Middle frontal gyrus (tissue), 1 donor: ENCODE data around the gene LAPTM4A.
"Not testable (repeated sequence)": the region's sequence is repeated elsewhere in the genome, so short reads cannot be mapped to it uniquely, and the experiment has no call there.

Experiments
- DNase-seq: peaks from one replicate; pipeline ENCODE4 v3.0.0-alpha.2; 2015; ENCODE audit warnings: low spot score; ENCODE audit errors: extremely low spot score

Gene LAPTM4A

DNA sequence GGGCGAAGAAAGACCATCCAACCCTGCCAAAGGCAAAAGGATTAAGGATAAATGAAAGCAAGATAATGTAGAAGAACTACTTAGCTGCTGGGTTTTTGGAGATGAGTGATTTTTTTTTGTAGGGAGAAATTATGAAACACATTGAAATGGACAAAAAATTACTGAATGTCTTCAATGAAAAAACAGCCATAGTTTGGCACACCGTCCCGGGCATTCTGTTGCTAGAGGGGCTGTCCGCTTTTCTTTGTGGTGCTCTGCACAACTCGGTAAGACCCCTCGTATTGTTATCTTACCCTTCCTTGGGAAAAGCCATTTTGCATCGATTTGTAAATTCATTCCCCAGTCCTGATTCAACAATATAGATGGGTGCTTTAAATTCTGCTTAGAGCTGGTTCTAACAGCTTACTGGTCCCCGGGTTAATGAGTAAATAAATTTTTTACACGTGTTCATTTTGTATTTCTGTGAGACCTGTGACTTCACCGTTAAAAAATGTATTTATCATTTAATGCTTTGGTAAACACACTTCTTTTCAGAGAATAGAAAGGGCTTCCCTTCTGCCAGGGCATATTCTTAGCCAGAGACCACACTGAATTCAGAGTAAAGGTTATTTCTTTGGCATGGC lies 912 bp upstream of the LAPTM4A start:
- no peak for DNase-seq

GRCh38 chr2:20050646-20051531 lies 539 bp downstream of the LAPTM4A start:
- DNase-seq: peak; percentile 23

- no peak for DNase-seq
These were observed 1.3 kb downstream of the LAPTM4A start for GRCh38 chr2:20050104-20050645.

GRCh38 chr2:20049637-20050036 lies 1.8 kb downstream of the LAPTM4A start:
- DNase-seq: no peak

DNA sequence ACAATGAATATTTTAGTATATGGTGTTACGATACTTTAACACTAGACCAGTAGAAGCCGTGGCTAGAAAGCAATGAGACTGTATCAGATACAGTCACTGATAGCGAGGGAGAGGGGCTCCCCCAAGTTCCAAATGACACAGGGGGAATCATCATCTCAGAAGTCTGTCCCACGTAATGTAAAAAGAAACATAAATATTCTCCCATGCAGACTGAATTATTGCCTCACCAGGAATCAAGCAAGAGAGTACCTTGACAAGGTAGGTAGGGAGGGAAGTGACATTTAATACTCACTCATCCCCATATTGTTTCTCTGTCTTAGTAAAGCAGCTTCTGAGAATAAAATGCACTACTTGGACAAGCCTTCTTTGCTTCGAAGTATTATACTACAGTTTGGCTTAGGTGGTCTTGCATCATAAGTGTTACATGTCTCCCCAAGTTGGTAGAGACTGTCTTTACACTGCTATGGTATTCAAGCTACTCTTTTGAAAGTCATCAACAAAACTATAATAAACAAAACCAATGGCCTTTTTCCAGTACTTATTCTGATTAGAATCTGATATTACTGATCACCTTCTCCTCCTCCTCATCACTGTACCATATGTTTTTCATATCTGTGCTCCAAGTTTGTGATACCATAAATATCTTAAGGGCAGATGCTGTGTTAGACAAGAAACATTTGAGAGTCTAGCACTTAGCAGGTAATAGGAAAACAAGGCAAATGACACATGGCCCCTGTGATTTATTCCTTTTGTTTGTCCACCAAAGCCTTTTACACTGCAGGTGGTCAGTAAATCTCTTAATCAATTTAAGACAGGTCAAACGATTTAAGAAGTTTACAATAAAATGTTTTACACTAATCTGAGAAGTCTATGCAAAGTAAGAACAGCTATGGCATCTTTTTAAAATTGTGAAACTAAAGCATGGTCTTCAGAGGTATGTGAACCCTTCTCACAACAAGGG lies 2.7 kb downstream of the LAPTM4A start:
- DNase-seq: no peak

GRCh38 chr2:20045712-20046292 lies 5.6 kb downstream of the LAPTM4A start:
- not testable (repeated sequence) for DNase-seq

DNA sequence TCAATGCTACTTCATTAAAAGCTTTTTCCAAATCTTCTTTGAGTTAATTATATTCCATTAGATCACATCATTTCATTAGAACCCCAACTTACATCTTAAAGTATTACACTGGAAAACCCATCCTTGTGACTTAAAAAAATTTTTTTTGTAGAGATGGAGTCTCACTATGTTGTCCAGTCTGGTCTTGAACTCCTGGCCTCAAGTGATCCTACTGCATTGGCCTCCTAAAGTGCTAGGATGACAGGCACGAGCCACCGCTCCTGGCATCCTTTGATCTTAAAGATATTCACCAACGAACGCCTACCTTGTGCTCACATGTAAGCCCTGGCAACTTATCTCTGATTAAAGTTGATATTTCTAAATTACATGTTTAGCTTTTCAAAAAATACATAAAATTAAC lies 6.7 kb downstream of the LAPTM4A start:
- DNase-seq: no peak

GRCh38 chr2:20042531-20042930 lies 8.9 kb downstream of the LAPTM4A start:
- DNase-seq: no peak

DNA sequence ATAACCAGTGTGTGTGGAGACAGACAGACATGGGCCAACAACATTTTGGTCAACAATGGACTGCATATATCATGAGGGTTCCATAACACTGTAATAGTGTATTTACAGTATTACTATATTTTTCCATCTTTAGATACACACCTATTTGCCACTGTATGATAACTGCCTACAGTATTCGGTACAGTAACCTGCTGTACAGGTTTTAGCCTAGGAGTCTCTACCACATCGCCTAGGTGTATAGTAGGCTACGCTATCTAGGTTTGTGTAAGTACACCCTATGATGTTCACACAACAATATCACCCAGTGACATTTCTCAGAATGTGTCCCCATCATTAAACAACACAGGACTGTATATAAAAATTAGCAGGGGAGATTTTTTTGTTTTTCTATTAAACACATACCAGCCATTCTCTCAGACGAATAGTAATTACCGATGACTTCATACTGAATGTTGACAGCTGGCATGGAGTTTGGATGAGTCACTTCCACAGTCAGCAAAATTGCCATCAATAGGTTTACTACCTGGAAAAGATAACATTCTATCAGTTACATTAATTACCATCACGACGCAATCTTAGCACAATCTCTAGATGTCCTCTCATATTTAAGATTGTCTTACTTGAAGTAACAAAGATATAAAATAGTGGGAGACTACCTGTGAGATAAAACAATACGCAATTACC lies 10.8 kb downstream of the LAPTM4A start:
- no peak for DNase-seq

GRCh38 chr2:20037660-20038059 lies 13.8 kb downstream of the LAPTM4A start:
- no peak for DNase-seq

DNA sequence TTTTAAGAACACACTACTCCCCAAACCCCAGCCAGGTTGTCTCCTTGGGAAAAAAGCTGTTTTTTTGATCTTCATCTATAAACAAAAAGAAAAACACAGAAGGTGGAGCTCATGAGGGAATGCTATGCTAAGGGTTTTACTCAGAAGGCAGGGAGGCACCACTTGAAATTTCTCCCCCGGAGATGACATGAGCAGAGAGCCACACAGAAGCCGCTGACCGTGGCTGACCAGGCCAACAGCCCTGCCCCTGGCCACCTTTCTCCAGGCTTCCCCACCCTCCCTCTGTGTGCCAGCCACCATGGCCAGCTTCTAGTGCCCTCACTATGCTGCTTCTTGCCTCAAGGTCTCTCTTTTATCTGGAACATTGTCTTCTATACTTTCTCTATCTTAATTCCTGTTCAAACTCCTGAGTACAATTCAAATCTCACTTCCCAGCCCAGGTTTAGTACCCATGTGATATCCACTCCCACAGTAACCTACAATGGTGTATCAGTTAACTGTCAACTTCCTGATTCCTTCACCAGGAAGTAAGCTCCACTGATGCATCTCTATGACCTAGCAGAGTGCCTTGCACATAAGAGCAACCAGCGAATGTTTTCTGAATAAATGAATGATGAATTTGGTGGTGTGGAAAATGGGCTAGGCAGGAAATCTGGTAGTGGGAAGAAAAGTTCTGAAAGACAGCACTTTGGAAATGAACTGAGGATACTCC lies 15.3 kb downstream of the LAPTM4A start:
- no peak for DNase-seq

- no peak for DNase-seq
These were observed 16.6 kb downstream of the LAPTM4A start for GRCh38 chr2:20034821-20035220.

- DNase-seq: no peak
These were observed 17.2 kb downstream of the LAPTM4A start for GRCh38 chr2:20034218-20034617.

DNA sequence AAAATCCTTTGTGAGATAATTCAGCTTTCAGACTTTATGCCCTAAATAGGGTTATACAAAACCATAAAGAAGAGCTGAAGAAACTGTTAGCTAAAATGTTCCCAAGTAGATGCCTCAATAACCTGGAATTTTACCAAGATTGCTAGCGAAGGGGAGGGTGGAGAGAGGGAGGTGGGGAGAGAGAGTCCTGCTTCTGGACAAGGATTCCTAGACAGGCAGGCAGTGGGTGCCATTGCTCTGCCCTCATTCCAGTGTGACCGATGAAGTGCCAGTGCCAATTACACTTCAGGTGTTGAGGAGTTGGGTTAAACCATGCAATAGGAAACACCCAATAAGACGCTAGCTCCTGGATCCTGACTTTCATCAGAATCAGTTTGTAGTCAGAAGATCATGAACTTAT lies 18.1 kb downstream of the LAPTM4A start:
- DNase-seq: no peak

DNA sequence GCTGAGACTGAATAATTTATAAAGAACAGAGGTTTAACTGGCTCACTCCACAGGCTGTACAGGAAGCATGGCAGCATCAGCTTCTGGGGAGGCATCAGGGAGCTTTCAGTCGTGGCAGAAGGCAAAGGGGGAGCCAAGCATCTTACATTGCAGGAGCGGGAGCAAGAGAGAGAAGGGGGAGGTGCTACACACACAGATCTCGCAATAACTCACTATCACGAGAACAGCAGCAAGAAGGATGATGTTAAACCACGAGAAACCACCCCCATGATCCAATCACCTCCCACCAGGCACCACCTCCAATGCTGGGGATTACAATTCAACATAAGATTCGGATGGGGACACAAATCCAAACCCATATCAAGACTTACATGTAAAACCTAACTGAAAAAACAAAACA lies 21.2 kb downstream of the LAPTM4A start:
- no peak for DNase-seq

DNA sequence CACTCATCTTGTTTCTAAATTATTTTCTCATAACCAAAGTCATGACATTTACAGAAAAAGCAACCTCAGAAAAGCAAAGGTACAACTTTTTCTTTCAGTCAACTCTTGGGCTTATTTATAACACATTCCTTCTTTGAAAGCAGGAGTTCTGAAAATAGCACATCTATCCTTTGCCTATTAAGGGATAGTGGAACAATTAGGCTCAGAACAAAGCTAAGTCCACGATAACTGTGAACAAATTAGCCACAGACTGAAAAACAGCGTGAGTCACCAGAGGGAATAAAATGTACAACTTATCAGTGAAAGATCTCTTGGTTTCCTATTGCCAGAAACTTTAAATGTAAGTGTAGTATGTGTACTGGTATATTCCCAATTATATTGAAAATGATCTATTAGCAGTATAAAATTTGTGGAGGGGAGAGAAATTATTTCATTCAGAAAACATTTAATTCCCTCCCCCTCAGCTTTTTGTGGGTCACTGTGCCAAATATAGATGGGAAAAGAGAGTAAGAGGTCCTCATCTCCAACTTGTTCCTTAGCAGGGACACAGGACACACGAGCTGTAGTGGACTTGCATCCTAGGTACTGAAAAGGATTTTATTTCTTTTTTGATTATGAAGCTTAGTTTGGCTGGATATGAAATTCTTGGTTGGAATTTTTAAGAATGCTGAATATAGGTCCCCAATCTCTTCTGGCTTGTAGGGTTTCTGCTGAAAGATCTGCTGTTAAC lies 23.6 kb downstream of the LAPTM4A start:
- DNase-seq: no peak

GRCh38 chr2:20027260-20027677 lies 24.2 kb downstream of the LAPTM4A start:
- no peak for DNase-seq

DNA sequence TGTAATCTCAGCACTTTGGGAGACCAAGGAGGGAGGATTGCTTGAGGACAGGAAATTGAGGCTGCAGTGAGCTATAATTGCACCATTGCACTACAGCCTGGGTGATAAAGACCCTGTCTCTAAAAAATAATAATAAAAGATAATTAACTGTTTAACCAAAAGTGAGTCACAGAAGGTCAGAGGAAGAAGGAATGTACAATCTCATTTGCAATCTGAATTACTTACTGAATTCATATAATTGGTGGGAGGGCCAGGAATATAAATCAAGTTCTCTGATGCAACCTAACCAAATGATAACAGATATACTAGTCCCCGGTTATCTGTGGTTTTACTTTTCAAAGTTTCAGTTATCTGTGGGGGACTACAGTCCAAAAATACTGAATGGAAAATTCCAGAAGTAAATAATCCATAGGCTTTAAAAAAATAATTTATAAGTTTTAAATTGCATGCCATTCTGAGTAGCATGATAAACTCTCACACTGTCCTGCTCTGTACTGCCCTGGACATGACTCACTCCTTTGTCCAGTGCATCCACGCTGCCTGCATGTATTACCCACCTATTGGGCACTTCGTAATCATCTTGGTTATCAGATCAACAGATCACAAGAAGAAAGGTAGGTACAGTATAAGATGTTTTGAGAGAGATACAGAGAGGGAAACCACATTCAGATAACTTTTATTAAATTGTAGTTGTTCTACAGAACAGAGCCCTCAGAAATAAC lies 26.2 kb downstream of the LAPTM4A start:
- DNase-seq: no peak
